ENCODE measurements around the gene TNNT2. TPM values are rescaled to one million over a fixed set of nuclear protein-coding genes. Genes with fewer than 3 reads are reported as not detected.

The TNNT2 gene
- total RNA-seq = under 1 TPM in 1 of 4 donors, not detected in 3; 0.21 TPM

- Histone ChIP-seq H3K27ac (no peak within 1 kb of the TSS), H3K9me3 (no peaks in the 10 kb centered on the region), H3K36me3 (no peaks in the 10 kb centered on the region), H3K4me3 (no peak within 1 kb of the TSS), H3K4me1 (no peaks in the 10 kb centered on the region), H3K27me3 (no peaks in the 10 kb centered on the region)
- intact Hi-C loops (cut with DNase I; ENCODE audit: low total_unique reads) = no loop called here
- no peak for DNase-seq
- TF ChIP-seq CTCF (IDR thresholded peaks at IDR 0.05) (no peak), POLR2A (IDR thresholded peaks at IDR 0.05) (no peak)
Measured at GRCh38 chr1:201377611-201378092, at the start of gene TNNT2. Gene TNNT2, minus strand, starts transcription at chr1:201377680. Its CDS starts 4,426 bp downstream, at chr1:201373254.

- no peak for TF ChIP-seq CTCF (IDR thresholded peaks at IDR 0.05)
- TF ChIP-seq POLR2A (IDR thresholded peaks at IDR 0.05) = no peak
- Histone ChIP-seq H3K27me3 (no peaks in the 10 kb centered on the region), H3K4me3 (no peak overlapping the region), H3K9me3 (no peaks in the 10 kb centered on the region), H3K27ac (no peak overlapping the region), H3K4me1 (no peaks in the 10 kb centered on the region), H3K36me3 (no peaks in the 10 kb centered on the region)
- intact Hi-C loops (cut with DNase I; ENCODE audit: low total_unique reads) = no loop called here
- DNase-seq = no peak
Measured at GRCh38 chr1:201426479-201427310, 49.2 kb upstream of the TNNT2 start.

GRCh38 chr1:201424146-201424545 lies 46.7 kb upstream of the TNNT2 start:
- intact Hi-C loops (cut with DNase I; ENCODE audit: low total_unique reads) = no loop called here
- Histone ChIP-seq H3K9me3 (no peaks in the 10 kb centered on the region), H3K27ac (no peak overlapping the region), H3K4me3 (no peak overlapping the region), H3K36me3 (no peaks in the 10 kb centered on the region), H3K27me3 (no peaks in the 10 kb centered on the region), H3K4me1 (no peaks in the 10 kb centered on the region)
- no peak for DNase-seq
- TF ChIP-seq POLR2A (IDR thresholded peaks at IDR 0.05) (no peak), CTCF (IDR thresholded peaks at IDR 0.05) (no peak)

- Histone ChIP-seq H3K27ac (no peak overlapping the region), H3K4me1 (no peaks in the 10 kb centered on the region), H3K4me3 (no peak overlapping the region), H3K36me3 (no peaks in the 10 kb centered on the region), H3K27me3 (no peaks in the 10 kb centered on the region), H3K9me3 (no peaks in the 10 kb centered on the region)
- TF ChIP-seq CTCF (IDR thresholded peaks at IDR 0.05) (no peak), POLR2A (IDR thresholded peaks at IDR 0.05) (no peak)
- no peak for DNase-seq
- intact Hi-C loops (cut with DNase I; ENCODE audit: low total_unique reads) = no loop called here
Measured at GRCh38 chr1:201423655-201424054, 46.2 kb upstream of the TNNT2 start.

GRCh38 chr1:201422436-201423030 lies 45.1 kb upstream of the TNNT2 start:
- intact Hi-C loops (cut with DNase I; ENCODE audit: low total_unique reads) = no loop called here
- no peaks in the 10 kb centered on the region for H3K36me3 ChIP-seq
- no peak for TF ChIP-seq CTCF (IDR thresholded peaks at IDR 0.05)
- no peak for TF ChIP-seq POLR2A (IDR thresholded peaks at IDR 0.05)
- H3K9me3 ChIP-seq = no peaks in the 10 kb centered on the region
- no peak overlapping the region for H3K4me3 ChIP-seq
- no peaks in the 10 kb centered on the region for H3K4me1 ChIP-seq
- no peak for DNase-seq
- no peak overlapping the region for H3K27ac ChIP-seq
- no peaks in the 10 kb centered on the region for H3K27me3 ChIP-seq
